ENCODE measurements around the gene CFTR.

Gene CFTR

DNA sequence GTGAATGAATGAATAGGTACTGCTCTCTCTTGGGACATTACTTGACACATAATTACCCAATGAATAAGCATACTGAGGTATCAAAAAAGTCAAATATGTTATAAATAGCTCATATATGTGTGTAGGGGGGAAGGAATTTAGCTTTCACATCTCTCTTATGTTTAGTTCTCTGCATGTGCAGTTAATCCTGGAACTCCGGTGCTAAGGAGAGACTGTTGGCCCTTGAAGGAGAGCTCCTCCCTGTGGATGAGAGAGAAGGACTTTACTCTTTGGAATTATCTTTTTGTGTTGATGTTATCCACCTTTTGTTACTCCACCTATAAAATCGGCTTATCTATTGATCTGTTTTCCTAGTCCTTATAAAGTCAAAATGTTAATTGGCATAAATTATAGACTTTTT, 1.2 kb downstream of the CFTR start:
- H3K4me3 ChIP-seq (ENCODE audit: low read depth, low read length), result no peak overlapping the region

DNA sequence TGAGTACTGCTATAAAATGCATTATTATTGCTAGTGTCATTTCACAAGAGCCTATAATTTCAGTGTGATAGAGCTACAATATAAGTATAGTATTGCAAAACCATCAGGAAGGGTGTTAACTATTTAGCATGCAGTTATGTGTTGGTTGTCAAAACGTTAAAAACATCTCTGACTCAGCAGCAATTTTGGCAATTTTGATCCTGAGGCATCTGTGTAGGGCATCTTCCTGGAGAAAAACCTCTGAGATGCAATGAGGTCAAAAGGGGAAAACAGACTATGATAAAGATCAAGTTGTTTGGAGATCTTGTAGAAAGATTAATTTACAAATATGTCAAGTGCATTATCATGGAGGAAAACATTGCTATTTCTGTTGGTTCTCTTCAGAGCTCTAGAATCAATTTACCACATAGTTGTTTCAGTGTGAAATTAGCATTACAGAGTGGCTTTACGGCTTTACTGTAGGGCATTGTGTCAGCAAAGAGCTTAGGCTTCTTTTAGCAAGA, 5.3 kb downstream of the CFTR start:
- ChIA-PET CTCF (interaction anchor here (0.5 kb wide), 1 partner anchor 11 kb away, joined by 3 read pairs; no protein-coding TSS in a partner anchor), POLR2A (no interaction called here)
- Histone ChIP-seq H3K27ac (ENCODE audit: extremely low read depth, low read depth, low read length) (no peak overlapping the region), H3K4me3 (ENCODE audit: low read depth, low read length) (no peak overlapping the region), H3K9me3 (ENCODE audit: control insufficient read depth, insufficient read depth, low read depth, low read length) (no peaks in the 10 kb centered on the region), H3K36me3 (ENCODE audit: control insufficient read depth in 2 of 2, insufficient read depth in 1 of 2, low read length in 2 of 2) (no peaks in the 10 kb centered on the region), H3K4me1 (ENCODE audit: control insufficient read depth, insufficient read depth, low read length) (no peaks in the 10 kb centered on the region)
- no peak for TF ChIP-seq ZNF785 (tag by site-specific recombination; IDR thresholded peaks at IDR 0.05)
- TF ChIP-seq, protein P1, sequence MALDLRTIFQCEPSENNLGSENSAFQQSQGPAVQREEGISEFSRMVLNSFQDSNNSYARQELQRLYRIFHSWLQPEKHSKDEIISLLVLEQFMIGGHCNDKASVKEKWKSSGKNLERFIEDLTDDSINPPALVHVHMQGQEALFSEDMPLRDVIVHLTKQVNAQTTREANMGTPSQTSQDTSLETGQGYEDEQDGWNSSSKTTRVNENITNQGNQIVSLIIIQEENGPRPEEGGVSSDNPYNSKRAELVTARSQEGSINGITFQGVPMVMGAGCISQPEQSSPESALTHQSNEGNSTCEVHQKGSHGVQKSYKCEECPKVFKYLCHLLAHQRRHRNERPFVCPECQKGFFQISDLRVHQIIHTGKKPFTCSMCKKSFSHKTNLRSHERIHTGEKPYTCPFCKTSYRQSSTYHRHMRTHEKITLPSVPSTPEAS (tag by site-specific recombination; IDR thresholded peaks at IDR 0.05), result no peak
- TF ChIP-seq, protein P2, sequence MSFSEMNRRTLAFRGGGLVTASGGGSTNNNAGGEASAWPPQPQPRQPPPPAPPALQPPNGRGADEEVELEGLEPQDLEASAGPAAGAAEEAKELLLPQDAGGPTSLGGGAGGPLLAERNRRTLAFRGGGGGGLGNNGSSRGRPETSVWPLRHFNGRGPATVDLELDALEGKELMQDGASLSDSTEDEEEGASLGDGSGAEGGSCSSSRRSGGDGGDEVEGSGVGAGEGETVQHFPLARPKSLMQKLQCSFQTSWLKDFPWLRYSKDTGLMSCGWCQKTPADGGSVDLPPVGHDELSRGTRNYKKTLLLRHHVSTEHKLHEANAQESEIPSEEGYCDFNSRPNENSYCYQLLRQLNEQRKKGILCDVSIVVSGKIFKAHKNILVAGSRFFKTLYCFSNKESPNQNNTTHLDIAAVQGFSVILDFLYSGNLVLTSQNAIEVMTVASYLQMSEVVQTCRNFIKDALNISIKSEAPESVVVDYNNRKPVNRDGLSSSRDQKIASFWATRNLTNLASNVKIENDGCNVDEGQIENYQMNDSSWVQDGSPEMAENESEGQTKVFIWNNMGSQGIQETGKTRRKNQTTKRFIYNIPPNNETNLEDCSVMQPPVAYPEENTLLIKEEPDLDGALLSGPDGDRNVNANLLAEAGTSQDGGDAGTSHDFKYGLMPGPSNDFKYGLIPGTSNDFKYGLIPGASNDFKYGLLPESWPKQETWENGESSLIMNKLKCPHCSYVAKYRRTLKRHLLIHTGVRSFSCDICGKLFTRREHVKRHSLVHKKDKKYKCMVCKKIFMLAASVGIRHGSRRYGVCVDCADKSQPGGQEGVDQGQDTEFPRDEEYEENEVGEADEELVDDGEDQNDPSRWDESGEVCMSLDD (tag by site-specific recombination; IDR thresholded peaks at IDR 0.05), result no peak
- no peak for TF ChIP-seq ZNF707 (tag by site-specific recombination; IDR thresholded peaks at IDR 0.05)
- no peak for TF ChIP-seq ZNF214 (tag by site-specific recombination; IDR thresholded peaks at IDR 0.05; ENCODE audit: borderline replicate concordance)
- no peak for TF ChIP-seq EGR2 (tag by site-specific recombination; IDR thresholded peaks at IDR 0.05; ENCODE audit: low read depth)
- TF ChIP-seq, protein P3, sequence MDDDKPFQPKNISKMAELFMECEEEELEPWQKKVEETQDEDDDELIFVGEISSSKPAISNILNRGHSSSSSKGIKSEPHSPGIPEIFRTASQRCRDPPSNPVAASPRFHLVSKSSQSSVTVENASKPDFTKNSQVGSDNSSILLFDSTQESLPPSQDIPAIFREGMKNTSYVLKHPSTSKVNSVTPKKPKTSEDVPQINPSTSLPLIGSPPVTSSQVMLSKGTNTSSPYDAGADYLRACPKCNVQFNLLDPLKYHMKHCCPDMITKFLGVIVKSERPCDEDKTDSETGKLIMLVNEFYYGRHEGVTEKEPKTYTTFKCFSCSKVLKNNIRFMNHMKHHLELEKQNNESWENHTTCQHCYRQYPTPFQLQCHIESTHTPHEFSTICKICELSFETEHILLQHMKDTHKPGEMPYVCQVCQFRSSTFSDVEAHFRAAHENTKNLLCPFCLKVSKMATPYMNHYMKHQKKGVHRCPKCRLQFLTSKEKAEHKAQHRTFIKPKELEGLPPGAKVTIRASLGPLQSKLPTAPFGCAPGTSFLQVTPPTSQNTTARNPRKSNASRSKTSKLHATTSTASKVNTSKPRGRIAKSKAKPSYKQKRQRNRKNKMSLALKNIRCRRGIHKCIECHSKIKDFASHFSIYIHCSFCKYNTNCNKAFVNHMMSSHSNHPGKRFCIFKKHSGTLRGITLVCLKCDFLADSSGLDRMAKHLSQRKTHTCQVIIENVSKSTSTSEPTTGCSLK (tag by site-specific recombination; IDR thresholded peaks at IDR 0.05), result no peak
- no peak for TF ChIP-seq KLF16 (tag by site-specific recombination; IDR thresholded peaks at IDR 0.05)
- TF ChIP-seq, protein P4, sequence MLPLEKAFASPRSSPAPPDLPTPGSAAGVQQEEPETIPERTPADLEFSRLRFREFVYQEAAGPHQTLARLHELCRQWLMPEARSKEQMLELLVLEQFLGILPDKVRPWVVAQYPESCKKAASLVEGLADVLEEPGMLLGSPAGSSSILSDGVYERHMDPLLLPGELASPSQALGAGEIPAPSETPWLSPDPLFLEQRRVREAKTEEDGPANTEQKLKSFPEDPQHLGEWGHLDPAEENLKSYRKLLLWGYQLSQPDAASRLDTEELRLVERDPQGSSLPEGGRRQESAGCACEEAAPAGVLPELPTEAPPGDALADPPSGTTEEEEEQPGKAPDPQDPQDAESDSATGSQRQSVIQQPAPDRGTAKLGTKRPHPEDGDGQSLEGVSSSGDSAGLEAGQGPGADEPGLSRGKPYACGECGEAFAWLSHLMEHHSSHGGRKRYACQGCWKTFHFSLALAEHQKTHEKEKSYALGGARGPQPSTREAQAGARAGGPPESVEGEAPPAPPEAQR (tag by site-specific recombination; IDR thresholded peaks at IDR 0.05), result no peak
- TF ChIP-seq, protein P5, sequence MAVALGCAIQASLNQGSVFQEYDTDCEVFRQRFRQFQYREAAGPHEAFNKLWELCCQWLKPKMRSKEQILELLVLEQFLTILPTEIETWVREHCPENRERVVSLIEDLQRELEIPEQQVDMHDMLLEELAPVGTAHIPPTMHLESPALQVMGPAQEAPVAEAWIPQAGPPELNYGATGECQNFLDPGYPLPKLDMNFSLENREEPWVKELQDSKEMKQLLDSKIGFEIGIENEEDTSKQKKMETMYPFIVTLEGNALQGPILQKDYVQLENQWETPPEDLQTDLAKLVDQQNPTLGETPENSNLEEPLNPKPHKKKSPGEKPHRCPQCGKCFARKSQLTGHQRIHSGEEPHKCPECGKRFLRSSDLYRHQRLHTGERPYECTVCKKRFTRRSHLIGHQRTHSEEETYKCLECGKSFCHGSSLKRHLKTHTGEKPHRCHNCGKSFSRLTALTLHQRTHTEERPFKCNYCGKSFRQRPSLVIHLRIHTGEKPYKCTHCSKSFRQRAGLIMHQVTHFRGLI (tag by site-specific recombination; IDR thresholded peaks at IDR 0.05), result no peak
- TF ChIP-seq ZNF510 (tag by site-specific recombination; IDR thresholded peaks at IDR 0.05; ENCODE audit: insufficient replicate concordance), result no peak

More for the DNA sequence above, 1.2 kb downstream of the CFTR start:
- H3K36me3 ChIP-seq (ENCODE audit: control insufficient read depth in 2 of 2, insufficient read depth in 1 of 2, low read length in 2 of 2), result no peaks in the 10 kb centered on the region
- TF ChIP-seq GLIS1 (tag by site-specific recombination; IDR thresholded peaks at IDR 0.05), result no peak
- TF ChIP-seq, protein P6, sequence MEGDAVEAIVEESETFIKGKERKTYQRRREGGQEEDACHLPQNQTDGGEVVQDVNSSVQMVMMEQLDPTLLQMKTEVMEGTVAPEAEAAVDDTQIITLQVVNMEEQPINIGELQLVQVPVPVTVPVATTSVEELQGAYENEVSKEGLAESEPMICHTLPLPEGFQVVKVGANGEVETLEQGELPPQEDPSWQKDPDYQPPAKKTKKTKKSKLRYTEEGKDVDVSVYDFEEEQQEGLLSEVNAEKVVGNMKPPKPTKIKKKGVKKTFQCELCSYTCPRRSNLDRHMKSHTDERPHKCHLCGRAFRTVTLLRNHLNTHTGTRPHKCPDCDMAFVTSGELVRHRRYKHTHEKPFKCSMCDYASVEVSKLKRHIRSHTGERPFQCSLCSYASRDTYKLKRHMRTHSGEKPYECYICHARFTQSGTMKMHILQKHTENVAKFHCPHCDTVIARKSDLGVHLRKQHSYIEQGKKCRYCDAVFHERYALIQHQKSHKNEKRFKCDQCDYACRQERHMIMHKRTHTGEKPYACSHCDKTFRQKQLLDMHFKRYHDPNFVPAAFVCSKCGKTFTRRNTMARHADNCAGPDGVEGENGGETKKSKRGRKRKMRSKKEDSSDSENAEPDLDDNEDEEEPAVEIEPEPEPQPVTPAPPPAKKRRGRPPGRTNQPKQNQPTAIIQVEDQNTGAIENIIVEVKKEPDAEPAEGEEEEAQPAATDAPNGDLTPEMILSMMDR (tag by site-specific recombination; IDR thresholded peaks at IDR 0.05), result peak; percentile 34; the same call in 1 of the 2 replicates
- ChIA-PET POLR2A (no interaction called here), CTCF (interaction anchor here (0.9 to 1.0 kb wide), 3 partner anchors 12 to 22 kb away, joined by 3 read pairs; no protein-coding TSS in a partner anchor)
- no peaks in the 10 kb centered on the region for H3K4me1 ChIP-seq (ENCODE audit: control insufficient read depth, insufficient read depth, low read length)
- no peak overlapping the region for H3K27ac ChIP-seq (ENCODE audit: extremely low read depth, low read depth, low read length)
- no peaks in the 10 kb centered on the region for H3K9me3 ChIP-seq (ENCODE audit: control insufficient read depth, insufficient read depth, low read depth, low read length)
